Measurements from ENCODE around the gene TAPT1. TPM values are rescaled to one million over a fixed set of nuclear protein-coding genes. Genes with fewer than 3 reads are reported as not detected.

Gene TAPT1
- total and polyA plus RNA-seq, 2 of the 13 experiments (the other 11 are each of a cell fraction or from before 2014, with no cell fraction given) = 24.5 to 25.3 TPM

GRCh38 chr4:16119981-16120380 is 106.3 kb downstream of the TAPT1 start:
- in situ Hi-C loops (cut with HindIII; ENCODE audit: extremely low pct_ligation_motif_present, low pct_unique_long_range_greater_than_20kb) (no loop called here), intact Hi-C loops (cut with micrococcal nuclease; ENCODE audit: unreplicated experiment) (loop anchor here (10.0 kb wide), 1 partner anchor 45 kb away; no protein-coding TSS in a partner anchor)
- POLR2A ChIA-PET = no interaction called here
- peak overlapping the region; percentile 49 for H3K4me2 ChIP-seq (ENCODE audit: low read depth, low read length)
- no peak overlapping the region for H3K4me3 ChIP-seq (replicated peaks in 1 of 3; ENCODE audit: insufficient read depth in 1 of 3, low read depth in 2 of 3, low read length in 3 of 3)
- no peaks in the 10 kb centered on the region for H3K9me3 ChIP-seq (ENCODE audit: low read length)
- no peaks in the 10 kb centered on the region for H4K20me1 ChIP-seq (ENCODE audit: insufficient read depth, low read length)
- H3K27me3 ChIP-seq (ENCODE audit: control insufficient read depth in 1 of 2, insufficient read depth in 2 of 2, low read length in 2 of 2) = peaks cover 0 to 6% of the 10 kb centered on the region in 2 experiments; a peak in 3 of 5 replicates
- TF ChIP-seq KDM6A (CRISPR knock-in tag; IDR thresholded peaks at IDR 0.05; ENCODE audit: low read depth) = no peak
- TF ChIP-seq ZNF513 (CRISPR knock-in tag; conservative IDR thresholded peaks at IDR 0.05) = no peak
- TF ChIP-seq GPBP1L1 (CRISPR knock-in tag; IDR thresholded peaks at IDR 0.05) = no peak
- no peak for TF ChIP-seq ZNF326 (CRISPR knock-in tag; IDR thresholded peaks at IDR 0.05; ENCODE audit: borderline replicate concordance)
- no peak for TF ChIP-seq ZBTB25 (CRISPR knock-in tag; IDR thresholded peaks at IDR 0.05)
- no peak for TF ChIP-seq ZNF234 (CRISPR knock-in tag; conservative IDR thresholded peaks at IDR 0.05)
- no peak for ATAC-seq
- H3K36me3 ChIP-seq (replicated peaks in 1 of 2; ENCODE audit: control insufficient read depth in 1 of 2, insufficient read depth in 2 of 2, low read length in 2 of 2) = no peaks in the 10 kb centered on the region
- H3K79me2 ChIP-seq (ENCODE audit: insufficient read depth, low read length) = no peaks in the 10 kb centered on the region
- no peak for FAIRE-seq
- no peak overlapping the region for H3K27ac ChIP-seq (ENCODE audit: extremely low read length, insufficient read depth, low read length)
- BruUV-seq (replicated peaks) = no TSS peak
- peaks cover 60% of the 10 kb centered on the region for H3K4me1 ChIP-seq (ENCODE audit: insufficient read depth, low read length)
- no peak overlapping the region for H2AFZ ChIP-seq (ENCODE audit: low read length)
- CTCF ChIA-PET (ENCODE audit: low intra/inter-chr PET ratio, low total read pairs) = no interaction called here
- 12% methylated on average over 3 of the region's 4 CpGs for WGBS (ENCODE audit: low lambda C conversion rate)
- H3K9ac ChIP-seq (ENCODE audit: insufficient read depth, low read depth, low read length) = no peak overlapping the region
- DNase-seq (ENCODE audit: low spot score) = no peak

Data from HepG2 (cell line).